Limb (tissue), 2 donors: ENCODE measurements around the gene WDR62.

ENCODE experiments used
- DNase-seq, 2 donors: peaks; one replicate each; pipeline ENCODE4 v3.0.0-alpha.2; 2016; ENCODE audit errors: extremely low spot score in 2 of 2

Gene WDR62

DNA sequence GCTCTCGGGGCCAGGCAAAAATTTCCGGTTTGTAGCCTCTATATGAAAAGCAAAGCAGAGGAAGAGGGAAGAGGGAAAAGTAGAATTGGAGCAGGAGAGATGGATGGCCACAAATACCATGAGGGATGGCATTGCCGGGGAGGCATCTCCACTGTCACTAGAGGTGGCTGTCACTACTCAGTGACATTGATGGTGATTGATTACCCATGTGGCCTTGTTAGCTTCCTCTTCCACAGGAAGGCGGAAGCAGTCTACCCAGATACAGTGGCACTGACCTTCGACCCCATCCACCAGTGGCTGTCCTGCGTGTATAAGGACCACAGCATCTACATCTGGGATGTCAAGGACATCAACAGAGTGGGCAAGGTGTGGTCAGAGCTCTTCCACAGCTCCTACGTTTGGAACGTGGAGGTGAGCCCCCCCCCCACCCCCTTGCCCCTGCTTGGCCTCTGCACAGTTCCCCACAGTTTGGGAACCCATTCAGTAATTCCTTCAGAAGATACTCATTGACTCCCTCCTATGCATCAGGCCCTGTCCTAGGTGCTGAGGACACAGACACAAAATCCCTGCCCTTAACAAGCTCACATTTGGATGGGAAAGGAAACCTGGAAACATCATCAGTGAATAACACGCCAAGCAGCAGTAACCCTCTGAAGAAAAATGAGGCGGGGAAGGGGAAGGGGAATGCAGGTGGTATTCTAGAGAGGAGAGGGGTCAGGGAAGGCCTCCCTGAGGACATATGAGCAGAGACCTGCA is 18.6 kb downstream of the WDR62 start:
- no peak for DNase-seq

DNA sequence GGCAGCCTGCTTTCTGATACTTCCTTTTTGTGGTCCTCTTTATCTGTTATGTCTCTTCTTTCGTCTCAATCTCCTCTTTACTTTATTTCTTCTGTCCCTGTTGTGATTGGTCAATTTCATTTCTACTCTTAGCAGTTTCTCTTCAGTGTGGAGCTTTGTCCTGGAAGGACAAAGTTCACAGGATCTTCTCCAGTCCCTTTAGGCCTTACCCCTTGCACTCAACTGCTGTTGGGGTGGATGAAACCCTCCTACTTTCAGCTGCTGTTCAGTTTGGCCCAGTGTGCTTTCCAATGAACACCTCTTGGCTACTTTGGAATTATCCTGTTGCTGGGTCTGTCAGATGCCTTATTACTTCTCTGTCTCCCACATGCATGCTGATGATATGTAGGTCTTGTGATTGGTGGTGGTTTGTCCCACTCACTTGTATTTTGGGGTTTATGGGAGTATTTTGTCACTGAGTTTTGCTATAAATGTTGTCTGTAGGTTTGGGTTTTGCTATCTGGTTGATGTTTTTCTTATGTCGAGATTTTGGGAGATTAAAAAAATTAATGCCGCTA is 24.8 kb downstream of the WDR62 start:
- DNase-seq = no peak

DNA sequence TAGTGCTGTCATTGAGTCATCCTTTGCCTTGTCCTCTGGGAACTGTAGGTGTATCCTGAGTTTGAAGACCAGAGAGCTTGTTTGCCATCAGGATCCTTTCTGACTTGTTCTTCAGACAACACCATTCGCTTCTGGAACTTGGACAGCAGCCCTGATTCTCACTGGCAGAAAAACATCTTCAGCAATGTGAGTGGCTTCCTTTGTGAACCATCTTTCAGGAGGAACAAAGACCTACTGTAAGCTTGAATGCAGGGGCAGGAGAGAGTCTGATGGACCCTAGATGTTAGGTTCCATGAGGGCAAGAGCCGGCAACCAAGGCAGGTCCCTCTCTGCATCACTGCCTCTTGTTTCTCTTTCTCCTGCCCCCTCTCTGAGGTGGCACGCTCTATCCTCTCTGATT is 26.7 kb downstream of the WDR62 start:
- DNase-seq = no peak

DNA sequence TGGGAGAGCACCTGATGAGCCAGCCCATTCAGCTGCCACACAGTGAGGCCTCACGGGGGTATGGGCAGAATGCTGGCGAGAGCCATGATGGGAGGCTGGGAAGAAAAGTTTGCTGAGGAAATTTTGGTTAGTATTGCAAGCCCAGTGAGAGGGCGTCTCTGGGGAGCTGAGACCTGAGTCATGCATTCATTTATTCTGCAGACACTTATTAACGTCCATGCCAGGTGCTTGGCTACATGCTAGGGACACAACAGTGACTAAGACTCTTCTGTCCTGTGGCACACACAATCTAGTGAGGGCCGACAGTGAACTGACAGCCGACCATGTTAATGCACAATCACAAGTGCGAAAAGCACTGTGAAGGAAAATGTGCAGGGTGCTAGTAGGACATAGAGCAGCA is 27.2 kb downstream of the WDR62 start:
- no peak for DNase-seq

DNA sequence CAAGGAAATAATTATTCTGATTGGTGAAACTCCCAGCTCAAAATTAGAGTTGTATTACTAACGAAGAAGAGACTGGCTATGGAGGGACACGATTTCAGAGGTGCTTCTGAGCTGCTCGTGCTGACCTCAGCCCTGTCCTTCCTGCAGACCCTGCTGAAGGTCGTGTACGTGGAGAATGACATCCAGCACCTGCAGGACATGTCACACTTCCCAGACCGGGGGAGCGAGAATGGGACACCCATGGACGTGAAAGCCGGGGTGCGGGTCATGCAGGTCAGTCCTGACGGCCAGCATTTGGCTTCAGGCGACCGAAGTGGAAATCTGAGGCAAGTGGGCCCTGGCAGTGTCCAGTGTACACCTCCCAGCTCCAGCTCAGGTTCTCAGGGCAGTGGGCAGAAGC is 28.2 kb downstream of the WDR62 start:
- DNase-seq = no peak

DNA sequence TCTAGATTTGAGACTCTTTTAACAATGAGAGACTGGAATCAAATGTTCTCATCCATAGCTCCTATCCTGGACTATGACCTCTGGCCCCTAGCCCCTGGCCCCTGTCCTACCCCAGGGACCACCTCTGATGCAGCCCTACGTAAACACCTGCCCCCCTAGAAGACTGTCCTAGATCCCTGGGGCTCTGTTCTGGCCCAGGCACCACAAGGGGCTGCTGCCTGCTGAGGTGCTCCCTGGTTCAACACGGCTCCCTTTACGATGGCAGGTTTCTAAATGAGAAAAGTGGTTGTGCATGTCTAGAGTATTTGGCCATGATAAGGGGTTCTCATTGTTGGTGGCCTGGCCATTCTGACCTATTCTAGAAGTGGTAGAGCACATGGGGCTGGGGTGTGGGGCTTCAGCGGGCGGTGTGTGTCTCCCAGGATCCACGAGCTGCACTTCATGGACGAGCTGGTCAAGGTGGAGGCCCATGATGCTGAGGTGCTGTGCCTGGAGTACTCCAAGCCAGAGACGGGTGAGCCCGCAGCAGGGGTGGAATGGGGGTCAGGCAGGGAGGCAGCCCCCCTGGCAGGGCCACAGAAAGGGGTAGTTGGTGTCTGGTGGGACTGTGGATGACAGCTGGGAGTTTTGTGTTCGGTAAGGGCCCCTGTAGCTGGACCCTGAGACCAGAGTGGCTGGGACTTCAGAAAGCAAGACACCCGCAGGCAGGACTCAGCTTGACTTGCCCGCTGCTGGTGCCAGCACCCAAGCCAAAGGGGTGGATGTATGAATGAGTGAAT is 29.7 kb downstream of the WDR62 start:
- DNase-seq = no peak

DNA sequence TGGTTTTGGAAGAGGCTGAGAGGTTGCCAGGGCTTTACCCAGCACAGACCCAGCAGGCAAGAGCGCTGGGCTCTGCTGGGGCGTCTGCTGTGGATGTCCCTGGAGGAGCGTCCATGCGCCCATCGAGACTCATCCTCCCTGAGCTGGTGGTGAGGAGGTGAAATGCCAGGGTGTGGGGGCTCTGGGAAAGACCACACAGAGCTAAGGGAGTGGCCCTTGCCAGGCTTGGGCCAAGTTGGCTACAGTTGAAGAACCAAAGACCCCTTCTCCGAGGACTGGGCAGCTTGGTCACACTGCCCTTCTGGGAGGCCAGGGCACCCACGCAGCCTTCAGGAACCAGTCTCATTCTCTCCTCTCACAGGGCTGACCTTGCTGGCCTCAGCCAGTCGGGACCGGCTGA is 31.6 kb downstream of the WDR62 start:
- DNase-seq = no peak

DNA sequence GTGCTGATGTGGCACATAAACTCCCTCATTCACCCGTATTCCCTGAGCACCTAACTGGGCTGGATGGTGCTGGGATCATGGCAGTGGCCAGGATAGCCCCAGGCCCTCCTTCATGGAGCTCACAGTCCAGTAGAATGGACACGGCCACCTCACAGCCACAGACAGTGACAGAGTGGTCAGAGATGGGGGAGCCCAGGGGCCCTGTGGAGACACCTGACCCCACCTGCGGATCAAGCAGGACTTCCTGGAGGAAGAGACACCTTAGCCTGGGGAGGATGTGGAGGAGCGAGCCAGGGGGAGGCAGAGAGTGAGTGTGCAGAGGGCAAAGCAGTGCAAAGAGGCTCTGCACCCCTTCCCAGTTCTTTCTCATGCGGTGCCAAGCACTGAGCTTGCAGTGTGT is 35.1 kb downstream of the WDR62 start:
- no peak for DNase-seq

DNA sequence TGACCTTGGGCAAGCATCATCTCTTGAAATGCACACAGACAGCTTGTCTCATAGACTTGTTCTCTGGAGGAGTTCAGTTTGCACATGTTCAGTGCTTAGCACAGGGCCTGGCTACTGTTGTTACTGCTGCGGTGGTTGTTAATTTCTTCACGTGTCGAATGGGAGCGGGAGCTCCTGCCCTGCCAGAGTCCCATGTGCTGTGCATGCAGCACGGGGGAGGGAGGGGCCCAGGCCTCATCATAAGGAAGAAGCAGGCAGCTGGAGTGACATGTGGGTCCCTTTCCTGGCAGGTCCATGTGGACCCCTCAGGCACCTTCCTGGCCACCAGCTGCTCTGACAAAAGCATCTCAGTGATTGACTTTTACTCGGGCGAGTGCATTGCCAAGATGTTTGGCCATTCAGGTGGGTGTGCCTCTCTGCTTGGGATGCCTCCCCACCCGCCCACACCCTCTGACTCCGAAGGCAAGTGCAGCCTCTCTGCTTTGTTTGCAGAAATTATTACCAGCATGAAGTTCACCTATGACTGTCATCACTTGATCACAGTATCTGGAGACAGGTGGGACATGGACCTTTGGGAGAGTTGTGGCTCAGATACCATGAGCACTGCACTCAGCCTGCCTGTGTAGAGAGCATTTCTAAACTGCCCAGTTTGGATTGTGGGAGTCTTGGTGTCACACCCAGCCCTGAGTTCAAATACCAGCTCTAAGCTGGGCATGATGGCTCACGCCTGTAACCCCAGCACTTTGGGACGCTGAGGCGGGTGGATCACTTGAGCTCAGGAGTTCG is 36.4 kb downstream of the WDR62 start:
- DNase-seq = no peak

DNA sequence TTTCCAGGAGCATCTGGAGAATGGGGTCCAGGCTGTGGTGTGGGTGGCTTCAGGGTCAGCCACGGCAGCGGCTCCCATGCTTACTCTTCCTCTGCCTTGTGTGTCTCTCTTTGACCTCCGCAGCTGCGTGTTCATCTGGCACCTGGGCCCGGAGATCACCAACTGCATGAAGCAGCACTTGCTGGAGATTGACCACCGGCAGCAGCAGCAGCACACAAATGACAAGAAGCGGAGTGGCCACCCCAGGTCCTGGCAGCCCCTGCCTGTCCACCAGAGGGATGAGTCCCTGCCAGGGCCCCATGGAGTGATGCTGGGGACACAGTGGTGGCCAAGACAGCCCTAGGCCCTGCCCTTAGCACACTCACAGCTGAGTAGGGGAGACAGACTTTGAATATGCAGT is 37.9 kb downstream of the WDR62 start:
- DNase-seq = no peak

DNA sequence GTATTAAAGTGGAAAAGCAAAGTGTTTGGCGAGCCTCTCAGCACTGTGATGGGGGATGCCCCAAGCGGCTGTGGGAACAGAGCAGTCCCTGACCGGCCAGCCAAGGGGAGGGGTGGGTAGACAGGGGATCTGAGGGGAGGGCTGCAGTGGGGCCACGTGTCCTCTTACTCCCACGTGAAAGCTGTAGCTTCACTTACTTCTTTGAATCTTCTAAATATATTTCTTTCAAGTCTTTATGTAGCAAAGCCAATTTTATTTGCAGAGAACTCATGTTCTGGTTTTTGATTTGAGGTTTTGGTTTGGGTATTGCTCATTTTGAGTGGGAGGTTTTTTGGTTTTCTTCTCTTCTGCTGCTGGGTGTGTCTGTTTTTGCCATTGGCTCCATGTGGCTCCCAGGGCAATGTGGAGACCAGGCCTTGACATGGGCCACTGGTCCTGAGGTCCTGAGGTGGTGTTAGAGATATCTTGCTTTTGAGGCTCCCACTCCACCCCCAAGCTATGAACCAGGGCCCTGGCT is 38.5 kb downstream of the WDR62 start:
- DNase-seq = no peak

DNA sequence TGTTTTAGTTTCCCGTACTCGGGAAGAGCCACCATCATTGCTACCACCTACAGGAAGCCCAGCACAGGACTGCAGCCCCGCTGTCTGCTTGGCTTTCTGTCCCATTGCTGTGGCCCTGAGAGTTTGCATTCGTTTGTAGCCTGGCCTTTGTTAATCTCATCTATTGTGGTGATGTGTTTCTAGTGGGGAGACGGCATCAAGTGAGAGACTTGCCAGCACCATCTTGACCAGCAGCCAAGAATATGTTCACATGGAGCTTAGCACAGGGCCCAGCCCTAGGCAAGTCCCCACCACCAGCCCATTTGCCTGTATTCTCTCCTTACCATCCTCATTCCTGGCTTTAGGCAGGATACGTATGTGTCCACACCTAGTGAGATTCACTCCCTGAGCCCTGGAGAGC is 39.0 kb downstream of the WDR62 start:
- DNase-seq = no peak

DNA sequence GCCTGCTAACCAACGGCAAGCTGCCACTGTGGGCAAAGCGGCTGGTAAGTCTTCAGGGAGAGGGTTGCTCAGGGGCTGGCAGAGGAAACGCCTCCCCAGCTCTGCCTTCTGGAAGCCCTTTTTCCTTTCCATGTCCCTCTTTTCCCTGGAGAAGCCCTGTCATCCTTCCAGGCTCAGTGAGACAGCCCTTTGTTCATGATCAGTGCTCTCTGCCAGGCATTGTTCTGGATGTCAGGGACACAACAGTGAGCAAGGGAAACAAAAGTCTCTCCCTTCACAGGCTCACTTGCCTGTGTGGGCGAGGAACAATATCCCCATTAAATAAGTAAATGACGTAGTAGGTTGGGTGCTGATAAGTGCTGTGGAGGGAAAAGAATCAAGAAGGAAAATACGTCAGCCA is 42.3 kb downstream of the WDR62 start:
- no peak for DNase-seq

DNA sequence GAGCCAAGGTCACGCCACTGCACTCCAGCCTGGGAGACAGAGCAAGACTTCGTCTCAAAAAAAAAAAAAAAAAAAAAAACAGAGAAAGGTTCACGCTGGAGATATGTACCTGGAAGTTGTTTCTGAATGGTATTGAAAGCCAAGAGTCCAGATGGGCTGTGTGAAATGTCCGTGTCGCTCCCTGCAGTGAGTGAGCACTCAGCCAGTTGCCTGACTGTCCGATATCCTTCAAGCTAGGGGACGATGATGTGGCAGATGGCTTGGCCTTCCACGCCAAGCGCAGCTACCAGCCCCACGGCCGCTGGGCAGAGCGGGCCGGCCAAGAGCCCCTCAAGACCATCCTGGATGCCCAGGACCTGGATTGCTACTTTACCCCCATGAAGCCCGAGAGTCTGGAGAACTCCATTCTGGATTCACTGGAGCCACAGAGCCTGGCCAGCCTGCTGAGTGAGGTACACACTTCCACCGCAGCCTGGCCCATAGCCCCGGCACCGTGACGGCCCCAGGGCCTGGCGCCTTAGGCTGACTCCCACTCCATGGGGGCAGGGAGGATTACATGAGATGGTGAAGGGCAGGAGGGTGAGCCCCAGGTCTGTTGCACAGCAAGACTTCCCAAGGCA is 44.6 kb downstream of the WDR62 start:
- no peak for DNase-seq

DNA sequence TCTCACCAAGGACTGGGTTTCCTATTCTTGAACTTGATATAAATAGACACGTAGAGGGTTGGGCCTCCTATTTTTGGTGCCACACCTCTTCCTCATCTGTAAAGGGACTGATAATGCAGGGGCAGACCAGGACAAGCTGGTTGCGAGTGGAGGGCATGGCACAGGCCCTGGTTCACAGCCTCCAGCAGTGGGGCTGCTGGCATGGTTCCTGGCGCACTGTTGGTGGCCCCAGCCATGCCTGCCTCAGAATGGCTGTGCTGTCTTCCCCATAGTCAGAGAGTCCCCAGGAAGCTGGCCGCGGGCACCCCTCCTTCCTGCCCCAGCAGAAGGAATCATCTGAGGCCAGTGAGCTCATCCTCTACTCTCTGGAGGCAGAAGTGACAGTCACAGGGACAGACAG is 45.8 kb downstream of the WDR62 start:
- DNase-seq = no peak

DNA sequence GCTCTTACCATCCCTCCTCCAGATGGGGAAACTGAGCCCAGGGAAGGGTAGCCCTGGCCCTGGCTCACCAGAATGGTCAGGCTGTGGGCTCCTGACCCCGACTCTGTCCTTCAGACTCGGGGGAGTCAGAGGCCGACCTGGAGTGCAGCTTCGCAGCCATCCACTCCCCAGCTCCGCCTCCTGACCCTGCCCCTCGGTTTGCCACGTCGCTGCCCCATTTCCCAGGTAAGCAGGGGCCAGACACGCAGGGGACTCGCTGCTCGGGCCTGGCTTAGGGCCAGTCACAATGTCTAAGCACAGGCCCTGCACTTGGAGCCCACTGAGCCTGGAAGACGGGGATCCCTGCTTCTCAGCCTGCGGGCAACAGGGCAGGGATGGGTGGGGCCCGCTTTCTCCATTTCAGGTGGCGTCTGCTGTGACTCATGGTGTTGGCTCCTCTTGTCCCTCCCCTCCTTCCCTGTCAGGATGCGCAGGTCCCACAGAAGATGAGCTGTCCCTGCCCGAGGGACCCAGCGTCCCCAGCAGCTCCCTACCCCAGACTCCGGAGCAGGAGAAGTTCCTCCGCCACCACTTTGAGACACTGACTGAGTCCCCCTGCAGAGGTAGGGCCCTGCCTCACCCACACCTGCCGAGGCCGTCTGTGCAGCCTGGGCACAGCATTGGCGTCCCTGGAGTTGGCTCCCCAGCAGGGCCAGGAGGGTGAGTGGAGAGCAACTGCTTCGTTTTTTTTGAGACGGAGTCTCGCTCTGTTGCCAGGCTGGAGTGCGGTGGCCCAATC is 47.0 kb downstream of the WDR62 start:
- no peak for DNase-seq

DNA sequence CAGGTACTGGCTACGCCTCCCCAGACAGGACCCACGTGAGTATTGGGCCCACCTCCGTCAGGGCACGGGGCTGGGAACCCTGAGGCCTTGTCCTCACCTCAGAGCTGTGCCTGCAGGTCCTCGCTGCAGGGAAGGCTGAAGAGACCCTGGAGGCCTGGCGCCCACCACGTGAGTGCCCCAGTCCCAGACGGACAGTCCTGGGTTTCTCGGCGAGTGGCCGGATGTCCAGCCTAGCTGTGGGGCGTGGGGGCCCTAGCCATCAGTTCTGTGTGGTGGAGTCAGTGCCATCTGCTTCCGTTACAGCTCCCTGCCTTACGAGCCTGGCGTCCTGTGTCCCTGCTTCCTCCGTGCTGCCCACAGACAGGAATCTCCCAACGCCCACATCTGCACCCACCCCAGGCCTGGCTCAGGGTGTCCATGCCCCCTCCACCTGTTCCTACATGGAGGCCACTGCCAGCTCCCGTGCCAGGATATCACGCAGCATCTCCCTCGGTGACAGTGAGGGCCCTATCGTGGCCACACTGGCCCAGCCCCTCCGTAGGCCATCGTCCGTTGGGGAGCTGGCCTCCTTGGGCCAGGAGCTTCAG is 48.4 kb downstream of the WDR62 start:
- no peak for DNase-seq

DNA sequence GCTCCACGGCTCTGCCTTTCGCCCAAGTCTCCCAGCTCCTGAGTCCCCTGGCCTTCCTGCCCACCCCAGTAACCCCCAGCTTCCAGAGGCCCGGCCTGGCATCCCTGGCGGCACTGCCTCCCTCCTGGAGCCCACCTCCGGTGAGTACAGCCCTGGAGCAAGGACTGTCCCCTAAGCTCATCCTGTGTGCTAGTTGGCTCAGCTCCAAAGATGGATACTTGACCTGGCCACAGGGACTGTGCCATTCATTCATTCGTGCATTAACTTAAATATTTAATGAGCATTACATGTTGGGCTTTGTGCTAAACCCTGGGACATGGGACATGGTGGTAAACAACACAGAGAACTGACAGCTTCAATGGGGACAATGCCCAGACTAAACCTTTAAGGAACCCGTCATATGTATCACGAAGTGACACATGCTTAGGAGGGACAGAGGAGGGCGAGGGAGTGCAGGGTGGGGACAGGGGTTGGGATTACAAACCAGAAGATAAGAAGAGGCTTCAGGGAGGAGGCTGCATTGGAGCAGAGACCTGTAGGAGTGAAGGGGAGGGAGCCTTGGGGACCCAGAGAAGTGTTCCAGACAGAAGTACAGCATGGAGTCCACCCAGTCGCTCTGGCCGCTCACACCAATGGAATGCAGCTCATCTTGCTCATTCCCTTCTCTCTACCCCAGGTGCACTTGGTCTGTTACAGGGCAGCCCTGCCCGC is 49.3 kb downstream of the WDR62 start:
- no peak for DNase-seq

DNA sequence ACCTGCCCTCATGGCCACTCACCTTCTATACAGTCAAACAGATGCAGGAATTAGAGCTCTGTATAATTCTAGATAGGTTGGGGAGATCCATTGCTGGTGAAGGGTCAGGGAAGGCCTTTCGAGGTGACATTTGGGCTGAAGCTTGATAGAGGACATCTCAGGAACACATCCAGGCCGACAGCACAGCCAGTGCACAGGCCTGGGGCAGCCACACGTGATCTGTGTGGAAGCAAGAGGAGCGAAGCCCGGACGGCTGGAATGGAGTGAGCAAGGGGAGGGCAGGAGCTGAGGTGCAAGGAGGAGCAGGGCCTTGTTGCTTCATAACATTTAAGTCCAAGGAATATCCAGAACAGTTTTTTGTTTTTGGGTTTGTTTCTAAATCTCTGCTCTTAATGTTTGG is 51.7 kb downstream of the WDR62 start:
- no peak for DNase-seq

DNA sequence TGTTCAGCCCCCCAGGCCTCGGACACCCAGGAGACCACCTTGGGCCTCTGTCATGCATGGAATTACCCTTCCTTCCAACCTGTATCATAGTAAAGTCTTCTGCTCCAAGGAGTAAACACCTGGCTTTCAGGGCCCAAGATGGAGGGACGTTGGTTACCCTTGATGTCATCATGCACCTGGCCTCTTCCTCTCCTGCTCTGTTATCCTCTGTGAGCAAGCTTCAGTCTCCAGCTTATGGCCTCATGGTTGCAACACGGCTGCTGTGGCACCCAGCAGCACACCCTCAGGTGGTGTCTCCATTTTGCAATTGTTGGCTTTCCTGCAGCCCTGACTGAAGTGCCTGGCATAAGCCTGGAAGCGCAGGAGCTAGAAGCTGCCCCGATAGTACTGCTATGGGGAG is 52.3 kb downstream of the WDR62 start:
- DNase-seq = no peak
